HTR-8/SVneo (cell line): ENCODE measurements around the gene PRDM10.
"Not testable (repeated sequence)": the region's sequence is repeated elsewhere in the genome, so short reads cannot be mapped to it uniquely, and the experiment has no call there.

Experiments
- DNase-seq: peaks from one replicate; pipeline ENCODE4 v3.0.0; 2011; ENCODE audit warnings: low spot score, mixed read lengths; ENCODE audit not compliant: insufficient read length
- FAIRE-seq: peaks from 2 replicates; lab custom pipeline; 2011; peaks lifted over from hg19 to GRCh38; lab: Jason Lieb, UNC

Gene PRDM10

DNA sequence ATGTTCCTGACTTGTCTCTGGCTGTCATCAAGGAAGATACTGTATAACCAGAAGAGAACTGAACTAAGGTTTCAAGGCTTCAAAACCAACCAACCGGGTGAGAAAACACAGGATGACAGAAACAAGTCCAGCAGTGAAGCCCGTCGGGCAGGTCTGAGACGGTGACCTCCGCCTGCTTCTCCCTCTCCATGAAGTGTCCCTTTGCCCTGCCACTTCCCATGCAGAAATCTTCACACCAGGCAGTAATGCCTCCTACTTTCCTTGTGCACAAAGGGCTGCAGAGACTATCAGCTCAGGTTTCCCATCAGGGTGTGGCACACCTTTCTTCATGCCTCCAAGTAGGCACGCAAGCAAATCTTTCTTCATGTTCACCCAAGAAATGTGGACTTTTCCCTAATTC is 24.2 kb downstream of the PRDM10 start:
- FAIRE-seq (no peak), DNase-seq (no peak)

DNA sequence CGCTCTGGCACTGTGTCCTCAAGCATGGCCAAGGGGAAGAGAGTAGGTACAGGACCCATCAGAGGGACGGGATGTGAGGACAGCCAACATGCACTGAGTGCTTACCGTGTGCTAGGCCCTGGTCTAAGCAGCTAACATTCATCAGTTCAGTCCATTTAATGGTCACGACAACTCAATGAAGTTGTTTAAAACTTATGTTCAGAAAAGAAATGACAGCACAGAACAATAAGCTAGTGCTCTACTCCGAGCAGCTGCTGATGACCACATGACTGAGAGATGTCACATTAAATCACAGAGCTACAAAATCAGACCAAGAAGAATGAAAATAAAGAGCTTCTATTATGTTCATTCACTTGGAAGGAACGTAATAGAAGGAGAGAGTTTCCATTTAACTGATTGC is 26.3 kb downstream of the PRDM10 start:
- FAIRE-seq (no peak), DNase-seq (no peak)

DNA sequence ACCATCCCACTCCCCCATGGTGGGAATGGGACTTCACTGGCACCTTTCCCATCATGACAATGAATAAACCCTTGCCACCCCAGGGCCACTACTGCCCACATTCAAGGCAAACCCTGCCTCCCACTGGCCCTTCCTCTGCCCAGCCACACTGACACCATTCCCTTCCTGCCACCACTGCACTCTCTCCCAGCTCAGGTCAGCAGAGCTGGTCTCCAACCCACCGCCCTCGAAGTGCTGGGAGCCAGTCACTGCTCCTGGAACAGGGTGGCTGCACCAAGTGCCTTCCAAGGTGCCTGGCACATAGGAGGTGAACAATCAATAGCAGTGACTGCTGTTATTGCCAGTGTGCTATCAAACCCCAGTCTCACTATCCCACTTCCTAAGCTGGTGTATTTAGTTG is 27.1 kb downstream of the PRDM10 start:
- no peak for FAIRE-seq
- no peak for DNase-seq

DNA sequence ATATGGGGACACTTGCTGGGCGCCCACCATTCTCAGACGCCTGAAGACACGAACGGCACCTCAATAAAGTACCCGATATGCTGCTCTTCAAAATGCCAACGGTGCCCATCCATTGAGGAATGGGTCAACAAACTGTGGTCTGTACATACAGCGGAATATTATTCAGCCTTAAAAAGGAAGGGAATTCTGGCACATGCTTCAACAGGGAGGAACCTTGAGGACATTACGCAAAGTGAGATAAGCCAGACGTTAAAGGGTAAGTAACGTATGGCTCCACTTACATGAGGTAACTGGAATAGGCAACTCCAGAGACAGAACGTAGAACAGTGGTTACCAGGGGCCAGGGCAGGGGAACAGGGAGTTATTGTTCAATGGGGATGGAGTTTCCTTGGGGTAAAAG is 28.0 kb downstream of the PRDM10 start:
- no peak for FAIRE-seq
- no peak for DNase-seq

DNA sequence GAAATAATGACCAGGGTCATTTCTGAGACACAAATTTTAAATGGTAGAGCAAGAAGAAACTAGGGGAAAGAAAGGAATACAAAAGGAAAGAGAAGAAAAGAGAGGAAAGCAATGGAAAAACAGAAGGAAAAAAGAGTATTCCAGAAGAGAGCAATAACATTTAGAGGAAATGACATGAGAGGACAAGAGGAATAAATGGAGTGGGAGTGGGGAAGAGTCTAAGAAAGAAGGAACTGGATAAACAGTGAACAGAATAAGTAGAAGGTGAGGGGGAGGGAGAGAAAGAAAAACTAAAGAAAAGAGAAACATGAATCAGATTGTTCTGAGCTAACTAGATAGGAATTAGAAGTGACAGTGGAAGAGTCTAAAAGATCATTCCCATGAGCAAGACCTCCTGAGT is 28.4 kb downstream of the PRDM10 start:
- no peak for FAIRE-seq
- no peak for DNase-seq

DNA sequence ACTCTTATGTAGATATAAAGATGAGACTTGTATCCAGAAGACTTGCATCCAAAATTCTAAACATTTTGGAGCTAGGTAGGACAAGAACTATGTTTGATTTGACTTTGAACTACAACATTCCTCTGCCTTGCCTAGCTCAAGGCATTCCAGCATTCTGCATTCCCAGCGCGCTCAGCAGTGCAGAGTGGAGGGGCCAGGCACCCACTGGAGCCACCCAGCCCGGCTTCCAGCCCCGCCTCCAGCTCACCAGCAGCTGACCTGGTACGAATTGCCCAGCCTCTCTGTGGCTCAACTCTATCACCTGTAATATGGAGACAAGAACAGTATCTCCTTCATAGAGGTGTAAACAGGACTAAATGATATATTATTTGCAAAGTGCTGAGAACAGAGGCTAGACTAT is 28.8 kb downstream of the PRDM10 start:
- DNase-seq = no peak
- no peak for FAIRE-seq

DNA sequence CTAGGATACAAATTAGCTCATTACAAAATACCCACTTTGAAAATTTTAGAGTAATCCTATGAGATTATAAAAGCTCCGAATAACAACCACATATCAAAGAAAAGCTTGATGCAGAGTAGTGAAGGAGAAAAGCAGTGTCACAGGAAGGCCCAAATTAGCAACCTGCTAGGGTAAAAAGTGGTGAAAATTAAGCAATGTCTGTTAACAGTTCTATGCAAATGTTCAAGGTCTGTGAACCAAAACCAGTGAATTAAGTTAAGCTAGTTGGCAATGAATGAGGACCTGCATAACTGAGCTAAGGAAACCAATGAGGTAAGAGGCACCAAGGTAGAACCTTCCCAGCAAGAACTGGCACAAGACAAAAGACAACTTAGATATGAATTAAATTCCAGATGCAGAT is 29.6 kb downstream of the PRDM10 start:
- DNase-seq = no peak
- FAIRE-seq = no peak

DNA sequence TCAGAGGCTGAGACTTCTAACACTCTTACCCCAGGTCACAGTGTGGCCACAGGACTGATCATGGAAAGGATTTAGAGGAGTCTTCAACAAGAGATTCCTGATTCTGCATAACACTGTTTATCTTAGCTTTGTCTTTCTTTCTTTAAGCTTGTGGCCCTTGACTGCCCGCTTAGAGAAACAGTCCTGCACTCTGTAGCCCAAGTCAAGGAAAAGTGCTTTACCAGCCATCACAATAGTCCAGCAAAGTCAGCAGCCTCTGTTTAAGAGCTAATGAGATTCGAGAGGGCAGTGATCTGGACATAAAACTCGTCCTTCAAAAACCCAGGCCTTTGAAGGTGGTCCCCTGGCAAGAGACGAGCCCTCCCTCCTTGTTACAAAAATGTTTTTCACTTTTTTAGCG is 30.0 kb downstream of the PRDM10 start:
- FAIRE-seq (no peak), DNase-seq (no peak)

DNA sequence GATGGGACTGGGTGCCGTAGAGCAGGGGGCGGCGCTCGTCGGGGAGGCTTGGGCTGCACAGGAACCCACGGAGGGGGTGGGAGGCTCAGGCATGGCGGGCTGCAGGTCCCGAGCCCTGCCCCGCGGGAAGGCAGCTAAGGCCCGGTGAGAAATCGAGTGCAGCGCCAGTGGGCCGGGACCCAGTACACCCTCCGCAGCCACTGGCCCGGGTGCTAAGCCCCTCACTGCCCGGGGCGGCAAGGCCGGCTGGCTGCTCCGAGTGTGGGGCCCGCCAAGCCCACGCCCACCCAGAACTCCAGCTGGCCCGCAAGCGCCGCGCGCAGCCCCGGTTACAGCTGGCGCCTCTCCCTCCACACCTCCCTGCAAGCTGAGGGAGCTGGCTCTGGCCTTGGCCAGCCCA is 30.8 kb downstream of the PRDM10 start:
- DNase-seq, FAIRE-seq: not testable (repeated sequence)

DNA sequence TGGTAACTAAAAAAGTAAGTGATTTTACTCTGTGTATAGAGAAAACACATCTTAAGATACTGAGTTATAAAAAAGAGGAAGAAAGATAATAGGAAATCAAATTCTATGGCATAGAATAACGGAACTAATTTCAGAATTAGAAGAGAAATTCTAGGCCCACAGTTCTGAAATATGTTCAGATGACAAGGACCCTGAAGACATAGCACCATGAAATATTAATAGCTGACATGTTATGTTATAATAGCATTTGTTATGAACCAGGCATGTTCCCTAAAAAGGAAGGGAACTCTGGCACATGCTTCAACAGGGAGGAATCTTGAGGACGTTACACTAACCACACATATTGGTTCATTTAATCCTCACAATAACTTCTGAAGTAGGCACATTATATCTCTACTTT is 32.7 kb downstream of the PRDM10 start:
- DNase-seq (no peak), FAIRE-seq (no peak)

DNA sequence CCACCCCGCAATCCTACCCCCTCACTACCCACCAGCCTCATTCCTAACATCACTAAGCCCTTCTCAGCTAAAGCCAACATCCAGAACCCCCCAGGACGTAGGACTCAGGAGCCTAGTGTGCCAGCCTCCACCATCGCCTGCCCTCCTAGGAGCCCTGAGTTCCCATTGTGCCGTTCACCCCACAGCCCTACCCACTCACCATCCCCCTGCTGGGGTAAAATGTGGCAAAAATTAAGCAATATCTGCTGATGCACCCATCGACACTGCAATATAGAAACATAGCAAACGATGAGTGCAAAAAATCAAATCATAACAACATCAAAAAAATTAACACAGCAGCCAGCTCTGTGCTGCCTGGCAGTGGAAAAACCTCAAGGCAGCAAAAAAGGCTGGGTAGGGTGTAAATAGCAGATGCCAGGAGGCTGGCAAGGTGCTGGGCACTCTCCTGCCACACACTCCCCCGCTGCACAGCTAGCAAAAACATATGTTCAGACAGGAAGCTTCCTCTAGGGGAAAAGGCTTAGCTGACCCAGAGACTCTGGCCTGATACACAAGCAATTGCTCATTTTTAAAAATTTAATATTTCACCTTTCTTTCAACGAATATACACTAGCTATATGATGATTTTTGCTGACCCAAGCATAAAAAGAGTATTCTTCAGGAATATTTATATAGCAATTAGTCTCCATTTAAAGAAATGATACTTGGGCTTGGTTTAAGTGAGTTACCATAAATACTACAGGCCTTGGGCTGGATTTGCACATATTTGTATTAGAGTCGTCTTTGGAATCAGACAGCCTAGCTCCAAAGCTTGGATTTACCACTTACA is 33.8 kb downstream of the PRDM10 start:
- DNase-seq (no peak), FAIRE-seq (no peak)

DNA sequence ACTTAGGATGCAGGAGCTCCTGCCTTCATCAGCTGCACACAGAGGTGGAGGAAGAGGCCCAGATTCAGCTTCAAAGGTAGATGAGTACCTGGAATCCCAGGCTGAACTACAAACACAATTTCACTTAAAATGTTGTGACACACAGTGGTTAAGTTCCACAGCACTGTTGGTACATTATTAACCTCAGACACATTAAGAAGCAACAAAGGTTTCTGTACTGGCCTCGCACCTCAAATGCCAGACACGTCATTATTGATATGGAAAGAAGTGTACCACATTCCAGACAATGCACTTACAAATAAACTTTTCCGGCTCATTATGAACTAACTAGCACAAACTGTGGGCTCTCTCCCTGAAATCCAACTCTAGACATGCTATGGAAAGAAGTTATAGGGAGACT is 34.6 kb downstream of the PRDM10 start:
- FAIRE-seq (no peak), DNase-seq (no peak)

DNA sequence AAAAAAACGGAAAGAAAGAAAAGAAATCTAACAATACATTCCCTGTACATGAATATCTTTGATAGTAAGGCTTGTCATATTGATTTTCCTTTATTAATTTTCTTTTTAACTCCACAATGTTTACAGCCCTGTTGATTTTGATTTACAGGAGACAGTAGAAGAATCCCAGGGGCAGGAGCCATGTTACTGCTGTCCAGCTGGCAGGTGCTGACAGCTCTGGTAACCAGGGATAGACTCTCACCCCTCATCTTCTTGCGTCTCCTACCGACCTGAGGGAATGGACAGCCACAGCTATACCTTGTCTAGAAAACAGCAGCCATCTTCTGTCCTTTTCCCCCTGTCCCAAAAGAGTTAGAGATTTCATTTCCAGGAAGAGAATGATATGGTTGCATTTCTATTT is 37.4 kb downstream of the PRDM10 start:
- FAIRE-seq (no peak), DNase-seq (no peak)

DNA sequence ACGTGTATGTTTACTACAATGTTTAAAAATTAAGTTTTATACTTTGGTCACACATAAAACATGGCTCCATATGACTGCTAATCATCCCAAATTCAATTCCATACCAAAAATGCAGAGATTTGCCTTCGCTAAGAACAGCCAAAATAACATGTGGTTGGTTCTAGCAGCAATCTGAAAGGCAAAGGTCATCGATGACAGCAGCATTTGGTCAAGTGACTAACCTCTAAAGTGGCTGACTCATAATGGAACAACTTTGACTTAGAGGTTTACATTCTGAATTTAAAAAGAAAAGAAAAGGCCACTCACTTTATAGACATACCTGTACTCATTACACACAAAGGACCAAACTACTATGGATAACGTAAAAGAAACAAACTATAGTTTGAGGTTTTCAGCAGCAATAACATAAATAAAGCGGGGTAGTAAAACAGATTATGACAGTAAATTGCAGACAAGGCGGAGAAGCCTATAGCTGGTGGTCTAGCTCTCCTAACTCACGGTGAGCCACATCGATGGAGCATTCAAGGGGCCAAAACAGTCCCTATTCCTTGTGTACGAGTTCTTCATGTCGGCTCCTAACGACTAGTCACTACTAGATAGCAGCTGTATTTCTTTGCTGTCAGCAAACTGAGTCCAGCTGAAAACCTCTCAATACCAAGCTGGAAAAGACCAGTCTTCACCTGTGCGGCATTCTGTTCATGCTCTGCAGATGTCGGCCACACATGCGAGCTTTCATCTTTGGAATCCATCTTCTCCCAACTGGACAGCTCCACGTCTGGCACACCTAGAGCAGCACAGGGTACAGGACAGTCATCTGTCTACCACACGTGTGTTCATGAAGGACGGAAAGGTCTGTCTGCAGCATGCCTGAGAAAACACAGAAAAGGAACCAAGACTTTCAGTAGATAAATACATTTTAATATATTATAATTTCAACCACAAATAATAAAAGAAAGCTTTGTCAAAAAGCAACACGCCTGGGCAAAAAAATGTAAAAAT is 42.1 kb downstream of the PRDM10 start:
- FAIRE-seq = no peak
- peak; percentile 34 for DNase-seq

DNA sequence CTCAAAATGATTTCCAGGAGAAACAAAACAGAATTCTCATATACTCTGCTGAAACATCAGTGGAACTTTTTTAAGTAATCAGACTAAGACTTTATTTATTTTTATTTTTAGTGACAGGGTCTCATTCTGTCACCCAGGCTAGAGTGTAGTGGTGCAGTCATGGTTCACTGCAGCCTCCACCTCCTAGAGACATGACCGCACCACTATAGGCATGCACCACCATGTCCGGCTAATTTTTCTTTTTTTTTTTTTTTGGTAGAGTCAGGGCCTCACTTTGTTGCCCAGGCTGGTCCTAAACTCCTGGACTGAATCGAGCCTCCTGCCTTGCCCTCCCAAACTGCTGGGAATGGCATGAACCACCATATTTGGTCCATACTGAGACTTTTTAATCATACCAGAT is 42.9 kb downstream of the PRDM10 start:
- DNase-seq = no peak
- FAIRE-seq = no peak

DNA sequence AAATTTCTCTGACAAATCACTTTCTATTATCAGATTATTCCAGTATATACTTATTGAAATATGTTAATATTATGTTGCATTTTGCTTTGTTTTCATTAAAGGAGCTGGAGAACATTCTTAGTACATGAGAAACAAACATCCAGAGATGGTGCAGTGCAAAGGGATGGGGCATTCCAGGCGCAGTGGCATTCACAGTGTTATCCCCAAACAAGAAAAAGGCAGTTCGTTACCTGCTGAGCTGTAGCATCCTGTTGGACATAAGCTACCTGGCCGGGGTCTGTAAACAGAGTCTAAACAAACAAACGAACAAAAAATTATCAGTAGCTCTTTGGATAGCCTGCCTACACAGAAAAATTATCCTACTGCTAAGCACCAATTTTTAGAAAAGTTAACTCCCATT is 47.4 kb downstream of the PRDM10 start:
- DNase-seq = no peak
- FAIRE-seq = no peak

DNA sequence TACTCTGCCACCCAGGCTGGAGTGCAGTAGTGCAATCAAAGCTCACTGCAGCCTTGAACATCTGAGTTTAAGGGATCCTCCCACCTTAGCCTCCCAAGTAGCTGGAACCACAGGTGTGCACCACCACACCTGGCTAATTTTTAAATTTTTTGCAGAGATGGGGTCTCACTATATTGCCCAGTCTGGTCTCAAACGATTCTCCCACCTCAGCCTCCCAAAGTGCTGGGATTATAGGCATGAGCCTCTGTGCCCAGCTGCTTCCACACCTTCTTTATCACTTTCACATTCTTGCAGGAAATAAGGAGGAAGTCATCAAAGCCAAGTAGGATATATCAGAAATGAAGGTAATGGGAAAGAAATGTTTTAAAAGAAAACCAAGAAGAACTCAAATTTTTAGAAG is 47.9 kb downstream of the PRDM10 start:
- FAIRE-seq, DNase-seq: not testable (repeated sequence)

DNA sequence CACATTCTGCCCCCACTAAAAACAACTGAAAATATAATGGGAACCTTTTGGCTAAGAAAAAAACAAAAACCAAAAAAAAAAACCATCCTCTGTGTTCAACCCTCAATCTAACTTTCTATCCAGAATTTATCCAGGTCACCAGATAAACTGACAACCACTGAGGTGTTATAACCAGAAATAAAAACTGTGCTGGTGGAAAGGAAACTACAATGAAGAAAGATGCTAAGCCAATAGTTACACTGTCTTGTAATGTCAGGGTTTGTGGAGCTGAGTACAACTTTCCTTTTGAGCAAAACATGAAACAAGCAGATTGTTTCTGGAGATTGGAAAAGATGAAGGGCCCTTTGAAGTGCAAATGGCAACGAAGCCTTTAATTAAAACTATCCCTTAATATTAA is 50.8 kb downstream of the PRDM10 start:
- DNase-seq (no peak), FAIRE-seq (no peak)

DNA sequence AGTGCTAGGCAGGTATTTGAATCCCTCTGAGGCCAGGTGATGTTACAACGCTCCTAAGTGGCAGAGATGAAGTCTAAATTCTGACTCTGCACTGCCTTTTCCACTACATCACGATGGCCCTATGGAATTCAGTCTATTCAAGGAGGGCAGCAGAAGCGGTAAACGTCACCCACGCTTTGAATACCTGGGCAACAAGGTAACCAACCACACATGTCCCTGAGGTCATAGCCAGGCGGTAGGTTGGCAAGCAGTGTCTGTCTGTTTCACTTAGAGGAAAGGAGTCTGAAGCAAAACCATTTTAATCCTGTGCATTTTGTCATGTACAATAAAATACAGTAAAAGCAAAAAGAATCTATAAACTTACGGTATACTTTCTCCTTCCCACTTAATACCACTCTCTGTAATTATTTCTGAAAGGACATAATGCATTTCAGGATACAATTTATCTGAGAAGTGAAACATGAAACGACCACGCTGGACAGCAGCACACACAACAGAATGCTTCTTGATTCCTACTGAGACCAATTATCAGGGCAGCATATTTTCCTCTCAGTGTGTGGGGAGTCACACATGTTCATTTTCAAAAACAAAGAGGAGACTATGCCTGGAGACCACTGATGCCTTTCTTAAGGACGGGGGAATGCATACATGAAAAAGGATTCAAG is 51.3 kb downstream of the PRDM10 start:
- FAIRE-seq = no peak
- DNase-seq = no peak
